GM10847 (cell line): Measurements from ENCODE around the gene CDKAL1.

Experiments used
- POLR2A ChIP-seq: IDR thresholded peaks from 2 replicates; pipeline ENCODE4 v1.6.1; 2011; ENCODE audit not compliant: insufficient read length; ENCODE audit errors: extremely low read depth

CDKAL1 gene

GRCh38 chr6:21185861-21186478, 651.7 kb downstream of the CDKAL1 start:
- TF ChIP-seq POLR2A: no peak

- TF ChIP-seq POLR2A: no peak
Observed at GRCh38 chr6:21186479-21187055, 652.3 kb downstream of the CDKAL1 start.

DNA sequence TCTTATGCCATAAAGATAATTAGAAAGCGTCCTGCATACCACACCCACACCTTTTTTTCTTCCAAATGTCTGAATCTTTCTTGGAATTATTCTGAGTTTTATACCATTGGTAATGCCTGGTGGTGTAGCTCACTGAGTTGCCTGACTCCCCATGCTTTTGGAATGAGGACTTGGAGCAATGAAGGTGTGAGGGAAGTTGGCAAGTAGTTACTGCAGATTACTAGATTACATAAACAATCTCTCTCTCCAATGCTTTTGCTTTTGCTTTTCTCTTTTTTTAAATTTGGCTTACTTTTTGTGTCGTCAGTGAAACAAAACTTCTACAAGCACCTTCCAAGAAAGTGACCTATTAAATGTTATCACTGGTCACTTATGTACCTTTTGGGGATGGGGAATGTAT, 653.2 kb downstream of the CDKAL1 start:
- no peak for TF ChIP-seq POLR2A

DNA sequence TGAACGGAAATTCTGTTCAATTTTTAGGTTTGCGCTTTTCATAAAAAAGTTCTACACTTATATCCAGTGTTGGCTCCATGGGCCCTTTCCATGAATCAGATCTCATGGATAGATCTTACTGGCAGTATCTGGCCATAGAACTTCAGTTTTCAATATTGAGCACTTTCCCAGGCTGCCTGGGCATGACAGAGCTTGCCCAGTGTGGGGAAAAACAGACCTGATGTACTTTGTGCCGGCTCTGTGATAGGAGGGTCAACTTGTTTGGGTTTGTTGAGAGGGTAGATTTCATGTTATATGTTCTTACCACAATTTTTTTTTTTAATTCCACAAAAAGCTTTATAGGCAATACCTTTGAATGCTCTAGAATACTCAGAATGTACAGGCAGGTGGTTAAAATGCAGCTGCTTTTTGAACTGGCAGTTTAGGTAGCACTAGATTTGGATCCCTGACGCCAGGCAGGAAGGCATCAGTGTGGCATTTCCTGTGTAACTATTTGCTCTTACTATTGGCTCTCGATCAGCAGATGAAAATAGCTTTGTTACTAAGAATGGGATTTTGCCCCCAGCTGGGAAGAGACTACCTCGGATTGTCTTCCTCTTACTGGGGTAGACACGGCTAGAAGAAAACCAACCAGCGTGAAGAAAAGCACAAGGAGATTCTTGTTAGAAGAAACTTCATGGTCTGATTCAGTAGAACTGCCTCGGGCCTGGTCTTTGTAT, 654.4 kb downstream of the CDKAL1 start:
- no peak for TF ChIP-seq POLR2A

- TF ChIP-seq POLR2A: no peak
Observed at GRCh38 chr6:21189759-21190158, 655.5 kb downstream of the CDKAL1 start.

- no peak for TF ChIP-seq POLR2A
Observed at GRCh38 chr6:21190701-21191100, 656.4 kb downstream of the CDKAL1 start.

- no peak for TF ChIP-seq POLR2A
Observed at GRCh38 chr6:21193790-21194475, 659.7 kb downstream of the CDKAL1 start.

- TF ChIP-seq POLR2A: no peak
Observed at GRCh38 chr6:21198032-21198640, 663.9 kb downstream of the CDKAL1 start.

- TF ChIP-seq POLR2A: no peak
Observed at GRCh38 chr6:21199262-21199661, 665.0 kb downstream of the CDKAL1 start.

DNA sequence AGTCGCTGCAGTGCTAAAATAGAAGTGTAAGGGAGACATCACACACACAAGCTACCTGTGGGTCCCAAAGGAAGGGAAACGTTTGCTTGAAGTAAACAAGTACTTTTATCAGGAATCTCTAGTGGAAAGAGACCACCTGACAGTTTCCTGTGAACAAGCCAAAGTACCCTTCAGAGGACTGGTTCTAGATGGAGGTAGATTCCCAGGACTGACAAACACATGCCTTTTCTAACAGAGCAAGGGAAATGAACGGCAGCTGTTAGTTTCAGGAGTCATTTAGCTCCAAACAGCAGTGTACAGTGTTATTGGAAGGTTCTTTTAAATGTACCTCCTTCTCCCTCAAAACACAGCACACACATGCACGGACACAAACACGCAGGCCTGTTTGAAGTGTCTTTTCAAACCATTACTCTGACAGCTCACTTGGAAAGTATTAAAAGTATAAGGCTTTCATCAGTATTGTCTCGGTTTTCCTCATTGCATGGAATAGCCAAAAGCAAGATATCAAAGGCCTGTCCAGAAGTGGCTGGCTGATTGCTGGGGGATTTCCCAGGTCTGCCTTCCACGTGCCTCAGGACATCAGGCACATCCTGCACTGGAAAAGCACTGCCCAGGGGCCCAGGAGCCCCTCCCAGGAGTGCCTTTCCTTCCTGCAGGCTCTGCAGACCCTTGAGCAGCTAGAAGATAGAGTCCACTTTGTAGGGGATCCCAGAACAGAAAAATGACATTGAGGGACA, 666.0 kb downstream of the CDKAL1 start:
- TF ChIP-seq POLR2A: no peak

- no peak for TF ChIP-seq POLR2A
Observed at GRCh38 chr6:21201187-21201586, 666.9 kb downstream of the CDKAL1 start.

GRCh38 chr6:21201637-21202350, 667.5 kb downstream of the CDKAL1 start:
- TF ChIP-seq POLR2A: no peak

- TF ChIP-seq POLR2A: no peak
Observed at GRCh38 chr6:21202521-21202920, 668.3 kb downstream of the CDKAL1 start.

GRCh38 chr6:21204951-21205350, 670.7 kb downstream of the CDKAL1 start:
- no peak for TF ChIP-seq POLR2A

DNA sequence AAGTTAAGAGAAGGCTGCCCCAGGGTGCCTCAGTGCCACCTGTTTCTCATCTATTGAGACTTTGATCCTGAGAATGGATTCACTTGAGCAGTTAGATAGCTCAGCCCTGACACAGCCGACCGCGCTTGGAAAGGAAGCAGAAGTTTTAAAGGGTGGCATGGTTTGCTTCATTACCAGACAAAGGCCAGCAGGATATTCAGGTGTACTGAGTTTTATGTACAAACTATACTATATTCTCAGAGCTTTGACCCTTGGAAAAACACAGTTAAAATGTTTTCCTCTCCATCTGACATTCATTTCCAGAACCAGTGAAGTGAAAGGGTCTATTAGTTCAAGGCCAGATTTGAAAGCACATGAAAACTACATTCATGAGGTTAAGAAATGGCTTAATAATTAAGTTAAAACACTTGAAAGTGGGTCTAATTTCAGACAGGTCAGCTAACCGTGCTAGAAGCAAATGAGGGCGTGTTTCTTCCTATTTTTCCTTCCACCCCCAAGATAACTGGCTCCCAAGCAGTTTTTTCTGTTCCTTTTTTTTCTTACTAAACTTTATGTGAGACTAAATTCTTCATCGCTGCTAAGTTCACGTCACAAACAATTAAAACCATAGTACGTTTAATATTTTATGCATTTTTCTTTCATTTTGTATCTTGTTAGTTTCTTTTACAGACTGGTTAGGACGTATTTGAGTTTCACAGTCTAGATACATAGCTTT, 674.0 kb downstream of the CDKAL1 start:
- TF ChIP-seq POLR2A: no peak
